Karpas-422 (cell line): ENCODE data around the gene SLC24A3. TPM values are rescaled to one million over a fixed set of nuclear protein-coding genes. Genes with fewer than 3 reads are reported as not detected.

Source experiments
- DNase-seq: peaks from one replicate; pipeline ENCODE4 v3.0.0-alpha.2; 2015
- H2AFZ ChIP-seq: fragments of 200-600 bp; sonication (generic); 2 replicates; pipeline ENCODE4 v1.6.1; 2014; ENCODE audit warnings: antibody characterized with exemption, low read length, mixed read lengths
- H3K27ac ChIP-seq: fragments of 200-600 bp; sonication (generic); 2 replicates; pipeline ENCODE4 v1.5.1; 2014; ENCODE audit warnings: mild to moderate bottlenecking, low read length, moderate library complexity
- H3K27me3 ChIP-seq: fragments of 200-600 bp; sonication (generic); 2 replicates; pipeline ENCODE4 v1.6.1; 2014; ENCODE audit warnings: low read length, mixed read lengths
- H3K36me3 ChIP-seq: fragments of 200-600 bp; sonication (generic); 2 replicates; pipeline ENCODE4 v1.6.1; 2014; ENCODE audit warnings: low read length, mixed read lengths; ENCODE audit not compliant: insufficient read depth
- H3K4me1 ChIP-seq: fragments of 200-600 bp; sonication (generic); 2 replicates; pipeline ENCODE4 v1.6.1; 2014; ENCODE audit warnings: mild to moderate bottlenecking, low read length, mixed read lengths
- H3K4me2 ChIP-seq: fragments of 200-600 bp; sonication (generic); 2 replicates; pipeline ENCODE4 v1.6.1; 2014; ENCODE audit warnings: low read length, low read depth, mild to moderate bottlenecking; ENCODE audit not compliant: poor library complexity, severe bottlenecking
- H3K4me3 ChIP-seq: fragments of 200-600 bp; sonication (generic); 2 replicates; pipeline ENCODE4 v1.5.1; 2014; ENCODE audit warnings: mild to moderate bottlenecking, antibody characterized with exemption, low read length, mixed read lengths
- H3K79me2 ChIP-seq: fragments of 200-600 bp; sonication (generic); 2 replicates; pipeline ENCODE4 v1.6.1; 2014; ENCODE audit warnings: mild to moderate bottlenecking, low read length, mixed read lengths
- H3K9ac ChIP-seq: fragments of 200-600 bp; sonication (generic); 2 replicates; pipeline ENCODE4 v1.6.0; 2014; ENCODE audit warnings: low read length
- H3K9me2 ChIP-seq: fragments of 200-600 bp; sonication (generic), shearing (Covaris generic); replicated peaks from 2 replicates; pipeline ENCODE4 v1.6.0; 2014; ENCODE audit warnings: mild to moderate bottlenecking, low read length, moderate library complexity; ENCODE audit not compliant: insufficient read depth
- H3K9me3 ChIP-seq: fragments of 300-700, 200-600 bp; sonication (generic); 2 replicates; pipeline ENCODE4 v1.6.1; 2014; ENCODE audit warnings: low read length, mixed read lengths
- H4K20me1 ChIP-seq: fragments of 200-600 bp; sonication (generic); 2 replicates; pipeline ENCODE4 v1.6.1; 2014; ENCODE audit warnings: mild to moderate bottlenecking, antibody characterized with exemption, low read length, low read depth; ENCODE audit not compliant: insufficient read depth
- total RNA-seq: library from RNA; depleted of rRNA; stranded (reverse); fragments of >200 nt; shearing (Covaris generic); gene quantifications from 2 replicates; pipeline ENCODE4 v1.2.3, GENCODE V29; 2014; ENCODE audit warnings: low replicate concordance

SLC24A3 gene
- total RNA-seq, 1 experiment from 2014 or later = not detected

- no peak overlapping the region for H2AFZ ChIP-seq
- H3K4me3 ChIP-seq = no peak overlapping the region
- no peaks in the 10 kb centered on the region for H3K4me1 ChIP-seq
- H3K27ac ChIP-seq = no peak overlapping the region
- H3K9me2 ChIP-seq = no peaks in the 10 kb centered on the region
- H3K36me3 ChIP-seq = no peaks in the 10 kb centered on the region
- DNase-seq = no peak
- no peak overlapping the region for H3K4me2 ChIP-seq
- H4K20me1 ChIP-seq = no peaks in the 10 kb centered on the region
- H3K9ac ChIP-seq = no peak overlapping the region
- no peaks in the 10 kb centered on the region for H3K79me2 ChIP-seq
- no peaks in the 10 kb centered on the region for H3K9me3 ChIP-seq
- H3K27me3 ChIP-seq = no peaks in the 10 kb centered on the region
Observed at GRCh38 chr20:19492116-19492515, 279.7 kb downstream of the SLC24A3 start.

- H4K20me1 ChIP-seq = no peaks in the 10 kb centered on the region
- no peak overlapping the region for H3K27ac ChIP-seq
- no peaks in the 10 kb centered on the region for H3K4me1 ChIP-seq
- no peaks in the 10 kb centered on the region for H3K36me3 ChIP-seq
- no peaks in the 10 kb centered on the region for H3K79me2 ChIP-seq
- no peak overlapping the region for H2AFZ ChIP-seq
- H3K4me3 ChIP-seq = no peak overlapping the region
- no peak overlapping the region for H3K4me2 ChIP-seq
- no peaks in the 10 kb centered on the region for H3K9me2 ChIP-seq
- no peak overlapping the region for H3K9ac ChIP-seq
- H3K9me3 ChIP-seq = no peaks in the 10 kb centered on the region
- H3K27me3 ChIP-seq = no peaks in the 10 kb centered on the region
- DNase-seq = no peak
Observed at GRCh38 chr20:19492687-19493336, 280.4 kb downstream of the SLC24A3 start.

- Histone ChIP-seq H3K27me3 (no peaks in the 10 kb centered on the region), H3K27ac (no peak overlapping the region), H3K4me2 (no peak overlapping the region), H4K20me1 (no peaks in the 10 kb centered on the region), H3K9me3 (no peaks in the 10 kb centered on the region), H2AFZ (no peak overlapping the region), H3K4me3 (no peak overlapping the region), H3K36me3 (no peaks in the 10 kb centered on the region), H3K79me2 (no peaks in the 10 kb centered on the region), H3K4me1 (no peaks in the 10 kb centered on the region), H3K9ac (no peak overlapping the region), H3K9me2 (no peaks in the 10 kb centered on the region)
- DNase-seq = no peak
Observed at GRCh38 chr20:19493794-19494495, 281.5 kb downstream of the SLC24A3 start.

GRCh38 chr20:19495905-19496703 is 283.7 kb downstream of the SLC24A3 start:
- H3K79me2 ChIP-seq = no peaks in the 10 kb centered on the region
- H3K9me3 ChIP-seq = no peaks in the 10 kb centered on the region
- no peak overlapping the region for H3K27ac ChIP-seq
- H4K20me1 ChIP-seq = no peaks in the 10 kb centered on the region
- no peaks in the 10 kb centered on the region for H3K27me3 ChIP-seq
- no peaks in the 10 kb centered on the region for H3K4me1 ChIP-seq
- no peak overlapping the region for H3K4me3 ChIP-seq
- H2AFZ ChIP-seq = no peak overlapping the region
- H3K4me2 ChIP-seq = no peak overlapping the region
- no peak for DNase-seq
- H3K9me2 ChIP-seq = no peaks in the 10 kb centered on the region
- no peaks in the 10 kb centered on the region for H3K36me3 ChIP-seq
- H3K9ac ChIP-seq = no peak overlapping the region

GRCh38 chr20:19497064-19497463 is 284.6 kb downstream of the SLC24A3 start:
- Histone ChIP-seq H2AFZ (no peak overlapping the region), H3K4me1 (no peaks in the 10 kb centered on the region), H3K9me3 (no peaks in the 10 kb centered on the region), H4K20me1 (no peaks in the 10 kb centered on the region), H3K9me2 (no peaks in the 10 kb centered on the region), H3K27ac (no peak overlapping the region), H3K4me2 (no peak overlapping the region), H3K4me3 (no peak overlapping the region), H3K79me2 (no peaks in the 10 kb centered on the region), H3K27me3 (no peaks in the 10 kb centered on the region), H3K36me3 (no peaks in the 10 kb centered on the region), H3K9ac (no peak overlapping the region)
- DNase-seq = no peak

- H2AFZ ChIP-seq = no peak overlapping the region
- H3K9ac ChIP-seq = no peak overlapping the region
- no peaks in the 10 kb centered on the region for H3K36me3 ChIP-seq
- no peak overlapping the region for H3K4me2 ChIP-seq
- no peaks in the 10 kb centered on the region for H3K27me3 ChIP-seq
- H3K9me3 ChIP-seq = no peaks in the 10 kb centered on the region
- no peak for DNase-seq
- no peak overlapping the region for H3K27ac ChIP-seq
- H3K79me2 ChIP-seq = no peaks in the 10 kb centered on the region
- no peaks in the 10 kb centered on the region for H3K4me1 ChIP-seq
- no peaks in the 10 kb centered on the region for H3K9me2 ChIP-seq
- H4K20me1 ChIP-seq = no peaks in the 10 kb centered on the region
- H3K4me3 ChIP-seq = no peak overlapping the region
Observed at GRCh38 chr20:19498756-19499155, 286.3 kb downstream of the SLC24A3 start.

- Histone ChIP-seq H2AFZ (no peak overlapping the region), H3K36me3 (no peaks in the 10 kb centered on the region), H4K20me1 (no peaks in the 10 kb centered on the region), H3K79me2 (no peaks in the 10 kb centered on the region), H3K27ac (no peak overlapping the region), H3K4me1 (no peaks in the 10 kb centered on the region), H3K4me3 (no peak overlapping the region), H3K4me2 (no peak overlapping the region), H3K27me3 (no peaks in the 10 kb centered on the region), H3K9ac (no peak overlapping the region), H3K9me3 (no peaks in the 10 kb centered on the region), H3K9me2 (no peaks in the 10 kb centered on the region)
- DNase-seq = no peak
Observed at GRCh38 chr20:19501476-19502115, 289.2 kb downstream of the SLC24A3 start.

- Histone ChIP-seq H3K4me3 (no peak overlapping the region), H3K27ac (no peak overlapping the region), H2AFZ (no peak overlapping the region), H3K9me3 (no peaks in the 10 kb centered on the region), H3K36me3 (no peaks in the 10 kb centered on the region), H3K9me2 (no peaks in the 10 kb centered on the region), H3K4me2 (no peak overlapping the region), H3K79me2 (no peaks in the 10 kb centered on the region), H3K27me3 (no peaks in the 10 kb centered on the region), H4K20me1 (no peaks in the 10 kb centered on the region), H3K4me1 (no peaks in the 10 kb centered on the region), H3K9ac (no peak overlapping the region)
- DNase-seq = no peak
Observed at GRCh38 chr20:19502169-19502568, 289.7 kb downstream of the SLC24A3 start.
